Activated CD8-positive, alpha-beta memory T cell treated with anti-CD3 and anti-CD28 coated beads for 24 hours (primary cell): Measurements from ENCODE around the gene ABHD1.
"Not testable (repeated sequence)": the region's sequence is repeated elsewhere in the genome, so short reads cannot be mapped to it uniquely, and the experiment has no call there.

ENCODE experiments used
- DNase-seq: peaks from one replicate; pipeline ENCODE4 v3.0.0-alpha.2; 2020

Gene ABHD1

GRCh38 chr2:27174638-27175037, 51.0 kb downstream of the ABHD1 start:
- no peak for DNase-seq

GRCh38 chr2:27175330-27175729, 51.7 kb downstream of the ABHD1 start:
- no peak for DNase-seq

- not testable (repeated sequence) for DNase-seq
Measured at GRCh38 chr2:27175781-27176180, 52.2 kb downstream of the ABHD1 start.

GRCh38 chr2:27177441-27178351, 54.1 kb downstream of the ABHD1 start:
- no peak for DNase-seq

GRCh38 chr2:27178469-27178868, 54.9 kb downstream of the ABHD1 start:
- no peak for DNase-seq

- no peak for DNase-seq
Measured at GRCh38 chr2:27179344-27180000, 55.9 kb downstream of the ABHD1 start.
